CD4-positive, alpha-beta T cell treated with Interleukin-6 for 4 hours (primary cell): Measurements from ENCODE around the gene WFS1.

ENCODE experiments used
- DNase-seq: peaks from one replicate; pipeline ENCODE4 v3.0.0-alpha.2; 2020; ENCODE audit warnings: mixed read lengths

The WFS1 gene

GRCh38 chr4:6281436-6282313, 12.0 kb downstream of the WFS1 start:
- no peak for DNase-seq

DNA sequence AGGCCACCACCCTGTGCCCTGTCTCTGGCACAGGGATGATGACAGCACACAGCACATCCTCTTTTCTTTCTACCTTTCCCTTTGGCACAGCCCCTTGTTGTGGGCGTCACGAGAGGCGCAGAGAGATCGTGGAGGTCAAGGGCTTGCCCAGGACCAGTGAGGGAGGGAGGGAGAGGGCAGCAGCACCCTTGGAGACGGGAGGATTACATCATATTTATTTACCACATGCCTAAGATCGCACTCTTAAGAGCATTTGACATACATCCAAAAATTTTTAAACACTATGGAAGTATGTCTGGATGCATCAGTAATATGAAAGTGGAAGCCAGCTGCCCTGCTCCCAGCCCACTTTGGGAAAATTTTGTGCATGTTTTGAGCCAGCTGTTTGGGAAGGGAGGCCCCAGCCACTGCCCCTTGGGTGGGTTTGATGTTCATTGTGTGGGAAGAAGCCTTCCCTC, 12.7 kb downstream of the WFS1 start:
- DNase-seq: no peak

DNA sequence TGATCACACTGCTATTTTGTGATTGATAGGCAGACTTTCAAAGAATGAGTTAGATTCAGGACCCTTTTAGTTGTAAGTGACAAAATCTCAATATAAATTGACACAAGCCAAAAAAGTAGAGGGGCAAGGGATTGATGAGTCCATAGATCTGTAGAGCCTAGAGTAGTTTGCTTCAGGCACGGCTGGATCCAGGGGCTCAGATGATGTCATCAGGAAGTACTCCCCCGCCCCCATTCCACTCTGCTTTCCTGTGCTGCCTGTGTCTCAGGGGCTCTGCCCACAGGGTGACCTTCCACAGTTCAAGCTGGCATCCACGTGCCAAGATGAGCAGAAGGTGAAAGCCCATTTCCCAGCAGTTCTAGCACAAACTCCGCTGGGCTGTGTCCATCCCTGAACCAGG, 13.6 kb downstream of the WFS1 start:
- DNase-seq: no peak

GRCh38 chr4:6287017-6287788, 17.6 kb downstream of the WFS1 start:
- DNase-seq: no peak

DNA sequence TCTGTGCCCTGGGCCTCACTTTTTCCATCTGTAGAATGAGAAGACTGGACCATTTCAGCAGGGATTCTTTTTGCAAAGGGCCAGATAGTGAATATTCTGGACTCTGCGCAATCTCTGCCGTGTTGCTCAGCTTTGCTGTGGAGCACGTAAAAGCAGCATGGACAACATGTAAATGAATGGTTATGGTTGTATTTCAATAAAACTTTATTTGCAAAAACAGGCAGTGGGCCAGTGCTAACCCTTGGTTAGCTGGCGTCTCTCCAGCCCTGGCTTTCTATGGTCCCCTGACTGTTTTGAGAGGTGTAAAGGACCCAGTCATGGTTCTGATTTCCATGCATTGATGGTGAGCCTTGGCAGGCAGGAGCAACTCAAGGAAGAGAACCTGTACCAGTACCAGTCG, 18.7 kb downstream of the WFS1 start:
- DNase-seq: no peak

- no peak for DNase-seq
These were observed 19.2 kb downstream of the WFS1 start for GRCh38 chr4:6288871-6289270.

DNA sequence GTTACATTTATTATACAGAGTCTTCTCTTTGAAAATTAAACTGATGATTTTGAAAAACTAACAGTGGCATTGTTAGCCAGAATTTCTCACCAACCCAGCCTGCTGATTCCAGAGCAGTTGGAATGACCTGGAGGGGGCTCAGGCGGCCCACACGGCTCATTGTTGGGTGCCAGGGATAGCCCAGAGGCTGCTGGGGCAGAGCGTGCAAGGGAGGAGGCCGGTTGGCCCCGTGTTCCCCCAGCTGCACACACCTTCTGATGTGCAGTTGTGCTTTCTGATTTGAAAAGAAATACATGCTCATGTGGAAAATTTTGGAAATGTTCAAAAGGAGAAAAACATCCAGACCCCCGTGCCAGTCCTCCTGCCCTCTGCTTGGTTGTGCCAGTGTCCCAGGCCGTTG, 20.6 kb downstream of the WFS1 start:
- DNase-seq: no peak

- DNase-seq: no peak
These were observed 21.3 kb downstream of the WFS1 start for GRCh38 chr4:6290769-6291547.

DNA sequence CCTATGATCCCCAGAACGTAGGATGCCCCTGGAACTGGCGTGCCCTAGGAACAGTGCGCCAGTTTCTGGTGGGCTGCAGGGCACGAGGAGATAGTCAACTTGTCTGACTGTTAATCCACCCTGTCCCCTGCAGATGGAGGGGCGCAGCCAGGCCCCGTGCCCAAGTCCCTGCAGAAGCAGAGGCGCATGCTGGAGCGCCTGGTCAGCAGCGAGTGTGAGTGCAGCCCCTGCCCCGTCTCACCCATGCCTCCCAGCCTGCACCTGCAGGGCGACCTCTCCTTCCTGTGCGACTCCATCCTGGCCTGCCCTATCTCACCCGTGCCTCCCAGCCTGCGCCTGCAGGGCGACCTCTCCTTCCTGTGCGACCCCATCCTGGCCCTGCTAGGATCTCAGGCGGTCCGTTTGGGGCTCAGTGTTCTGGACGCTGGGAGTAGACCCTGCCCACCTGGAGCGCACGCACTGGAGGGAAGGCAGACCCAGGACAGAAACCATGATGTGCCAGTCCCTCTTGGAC, 22.2 kb downstream of the WFS1 start:
- no peak for DNase-seq

DNA sequence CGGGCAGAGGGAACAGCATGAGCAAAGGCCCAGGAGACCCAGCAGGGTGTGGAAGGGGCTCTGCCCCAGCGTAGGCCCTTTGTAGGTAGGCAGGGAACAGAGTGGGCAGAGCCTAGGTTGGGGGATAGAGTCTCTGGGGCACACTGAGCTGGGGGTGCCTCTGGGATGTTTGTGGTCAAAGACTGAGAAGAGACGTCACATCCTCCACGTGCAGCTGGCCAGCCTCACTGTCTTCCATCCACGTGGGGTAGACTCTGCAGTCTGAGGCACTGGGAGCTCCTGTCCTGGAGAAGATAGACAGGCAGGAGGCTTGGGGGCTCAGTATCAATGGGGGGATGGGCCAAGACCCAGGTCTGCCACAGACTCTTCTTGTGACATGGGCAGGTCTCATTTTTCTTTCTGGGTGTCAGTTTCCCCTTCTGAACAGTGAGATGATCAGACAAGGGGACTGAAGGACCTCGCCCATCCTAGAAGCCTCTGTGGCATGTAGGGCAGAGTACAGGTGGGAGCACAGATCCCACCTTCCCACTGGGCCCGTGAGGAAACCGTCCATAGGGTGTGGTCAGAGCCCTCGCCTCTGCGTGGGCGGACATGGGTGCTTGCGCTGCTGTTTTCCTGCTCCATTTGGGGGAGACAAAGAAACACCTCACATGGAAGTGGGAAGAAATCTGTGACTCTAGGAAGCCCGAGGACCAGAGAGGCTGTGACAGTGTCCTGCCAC, 22.9 kb downstream of the WFS1 start:
- DNase-seq: no peak

DNA sequence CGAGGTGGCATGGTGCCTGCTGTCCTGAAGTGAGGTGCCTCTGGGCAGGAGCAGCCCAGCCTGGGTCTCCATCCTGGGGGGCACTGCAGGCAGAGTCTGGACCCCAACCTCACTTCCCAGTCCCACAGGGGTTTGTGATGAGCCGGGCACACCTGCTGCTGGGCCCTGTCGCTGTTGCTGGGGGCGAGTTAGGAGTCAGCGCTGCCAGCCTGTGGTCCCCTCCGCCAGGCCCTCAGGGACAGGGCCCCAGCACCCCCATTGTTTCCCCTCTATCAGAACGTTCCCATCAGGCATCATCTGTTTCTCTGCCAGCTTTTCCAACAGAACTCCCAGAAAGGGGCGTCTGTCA, 23.4 kb downstream of the WFS1 start:
- DNase-seq: no peak

- DNase-seq: no peak
These were observed 24.0 kb downstream of the WFS1 start for GRCh38 chr4:6293661-6294060.

GRCh38 chr4:6294705-6295421, 25.2 kb downstream of the WFS1 start:
- no peak for DNase-seq

- no peak for DNase-seq
These were observed 25.8 kb downstream of the WFS1 start for GRCh38 chr4:6295495-6295894.

DNA sequence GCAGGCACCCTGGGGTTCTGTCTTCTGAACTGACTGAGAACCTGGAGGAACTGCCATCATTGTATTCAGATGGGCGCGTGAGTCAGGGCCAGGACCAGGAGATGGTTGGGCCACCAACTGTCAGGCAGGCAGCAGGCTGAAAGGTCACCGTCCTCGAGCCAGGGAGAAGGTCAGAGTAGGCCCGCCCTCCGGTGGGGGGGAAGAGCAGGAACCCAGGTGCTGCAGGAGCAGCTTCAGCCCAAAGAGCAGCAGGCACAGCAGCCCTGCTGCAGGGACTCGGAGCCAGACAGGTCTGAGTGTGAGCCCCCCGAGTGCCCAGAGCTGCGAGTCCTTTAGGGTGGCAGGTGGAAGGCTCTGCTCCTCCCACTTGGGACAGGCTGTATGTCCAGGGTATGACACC, 26.4 kb downstream of the WFS1 start:
- no peak for DNase-seq

DNA sequence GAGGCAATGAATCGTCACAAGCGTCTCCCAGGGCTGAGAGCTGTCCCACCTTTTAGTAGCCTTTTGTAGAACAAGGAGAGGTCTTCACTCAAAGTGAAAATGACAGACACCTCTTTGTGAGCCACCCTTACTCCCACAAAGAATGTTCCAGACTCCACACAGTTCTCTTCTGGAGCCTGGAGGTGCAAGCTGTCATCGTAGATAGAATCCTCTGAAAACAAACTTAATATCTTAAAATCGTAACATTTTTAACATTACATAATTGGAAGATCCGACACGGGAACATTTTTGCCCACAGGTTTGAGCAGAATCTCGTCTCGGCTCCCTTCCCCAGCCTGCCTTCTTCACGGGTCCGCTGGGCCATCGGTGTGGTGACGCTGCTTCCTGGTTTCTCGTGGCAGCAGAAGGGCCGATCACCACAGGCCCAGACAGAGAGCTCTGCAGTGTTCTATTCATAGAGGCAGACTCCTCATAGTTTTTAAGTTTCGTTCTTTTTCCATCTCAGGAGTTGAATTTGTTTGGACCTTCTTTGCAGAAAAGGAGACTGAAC, 27.7 kb downstream of the WFS1 start:
- no peak for DNase-seq

GRCh38 chr4:6298035-6298434, 28.4 kb downstream of the WFS1 start:
- DNase-seq: no peak

DNA sequence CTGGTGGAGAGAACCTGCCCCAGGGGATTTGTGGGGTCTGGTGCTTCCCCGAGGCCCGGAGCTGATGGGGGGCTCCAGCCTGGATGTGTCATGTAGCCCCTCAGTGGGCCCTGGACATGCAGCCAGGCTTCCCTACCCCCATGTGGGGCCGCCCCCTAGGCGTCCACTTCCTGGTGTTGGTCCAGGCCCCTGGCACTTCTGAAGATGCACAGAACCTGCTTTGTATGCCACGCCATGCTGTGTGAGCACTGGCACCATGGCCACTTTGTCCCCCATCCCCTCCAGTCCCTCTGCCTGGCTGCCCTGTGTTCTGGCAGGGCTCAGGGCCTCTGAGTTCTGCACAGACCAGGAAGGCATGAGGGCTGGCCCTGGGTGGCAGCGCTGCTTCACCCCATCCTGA, 29.2 kb downstream of the WFS1 start:
- DNase-seq: no peak

DNA sequence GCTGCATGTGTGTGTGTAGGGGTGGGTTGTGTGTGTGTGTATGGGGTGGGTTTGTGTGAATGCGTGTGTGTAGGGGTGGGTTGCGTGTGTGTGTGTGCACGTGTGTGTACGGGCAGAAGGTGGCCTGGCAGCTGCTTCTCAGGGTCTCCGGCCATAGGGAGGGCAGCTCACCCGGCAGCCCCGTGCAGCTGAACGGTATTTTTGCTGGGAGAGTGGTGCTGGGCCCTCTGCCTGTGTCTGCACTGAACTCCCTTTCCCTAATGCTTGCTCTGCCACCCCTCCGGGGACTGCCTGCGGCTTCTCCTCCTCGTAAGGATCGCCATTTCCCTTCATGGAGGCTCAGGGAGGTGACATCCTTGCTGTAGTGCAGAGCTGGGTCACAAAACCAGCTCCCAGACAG, 30.2 kb downstream of the WFS1 start:
- no peak for DNase-seq

DNA sequence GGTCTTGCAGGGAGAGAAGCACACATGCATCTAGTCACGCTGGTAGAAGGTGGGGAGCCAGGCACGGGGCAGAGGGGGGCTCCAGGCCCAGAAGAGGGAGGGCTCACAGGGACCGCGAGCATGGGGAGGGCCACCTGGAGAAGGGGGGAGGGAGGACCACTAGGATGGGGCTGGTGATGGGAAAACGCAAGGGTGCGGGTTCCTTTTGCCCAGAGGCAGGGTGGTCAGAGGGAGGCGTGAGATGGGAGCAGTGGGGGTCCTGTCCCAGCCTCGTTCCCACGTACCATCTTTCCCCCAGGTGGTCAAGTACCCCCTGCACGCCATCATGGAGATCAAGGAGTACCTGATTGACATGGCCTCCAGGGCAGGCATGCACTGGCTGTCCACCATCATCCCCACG, 30.7 kb downstream of the WFS1 start:
- no peak for DNase-seq

DNA sequence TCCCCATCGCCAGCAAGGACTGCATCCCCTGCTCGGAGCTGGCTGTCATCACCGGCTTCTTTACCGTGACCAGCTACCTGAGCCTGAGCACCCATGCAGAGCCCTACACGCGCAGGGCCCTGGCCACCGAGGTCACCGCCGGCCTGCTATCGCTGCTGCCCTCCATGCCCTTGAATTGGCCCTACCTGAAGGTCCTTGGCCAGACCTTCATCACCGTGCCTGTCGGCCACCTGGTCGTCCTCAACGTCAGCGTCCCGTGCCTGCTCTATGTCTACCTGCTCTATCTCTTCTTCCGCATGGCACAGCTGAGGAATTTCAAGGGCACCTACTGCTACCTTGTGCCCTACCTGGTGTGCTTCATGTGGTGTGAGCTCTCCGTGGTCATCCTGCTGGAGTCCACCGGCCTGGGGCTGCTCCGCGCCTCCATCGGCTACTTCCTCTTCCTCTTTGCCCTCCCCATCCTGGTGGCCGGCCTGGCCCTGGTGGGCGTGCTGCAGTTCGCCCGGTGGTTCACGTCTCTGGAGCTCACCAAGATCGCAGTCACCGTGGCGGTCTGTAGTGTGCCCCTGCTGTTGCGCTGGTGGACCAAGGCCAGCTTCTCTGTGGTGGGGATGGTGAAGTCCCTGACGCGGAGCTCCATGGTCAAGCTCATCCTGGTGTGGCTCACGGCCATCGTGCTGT, 31.5 kb downstream of the WFS1 start:
- DNase-seq: no peak
